ENCODE measurements around the gene TNN. TPM values are rescaled to one million over a fixed set of nuclear protein-coding genes. Genes with fewer than 3 reads are reported as not detected.

Gene TNN
- total RNA-seq, 1 donor from 2014 or later: not detected

DNA sequence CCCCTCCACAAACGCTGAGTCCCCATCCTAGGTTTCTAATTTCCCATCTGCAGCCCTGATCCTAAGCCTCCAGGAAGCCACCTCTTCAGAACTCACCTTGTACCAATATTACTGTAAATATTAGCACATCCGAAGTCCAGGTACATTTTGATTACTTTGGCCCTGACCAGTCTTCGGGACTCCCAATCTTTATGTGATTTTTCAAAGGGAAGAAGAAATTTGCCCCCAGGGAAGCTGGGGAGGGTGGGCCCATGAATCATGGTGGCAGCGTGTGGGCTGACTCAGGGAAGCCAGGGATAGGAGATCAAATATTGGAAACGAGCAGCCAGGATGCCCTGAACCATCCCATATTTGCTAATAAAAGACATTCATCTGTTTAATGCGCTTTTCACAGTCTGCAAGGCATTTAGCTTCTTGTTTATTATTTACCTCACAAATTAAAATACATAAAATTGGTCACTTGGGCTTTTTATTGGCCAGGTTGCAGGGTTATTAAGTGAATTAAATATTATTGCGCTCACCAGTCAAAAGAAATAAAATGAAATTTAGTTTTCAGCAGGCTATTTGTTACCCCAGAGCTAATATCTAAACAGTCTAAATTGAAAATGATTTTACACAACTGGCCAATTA is 78.4 kb downstream of the TNN start:
- TF ChIP-seq, protein P1, sequence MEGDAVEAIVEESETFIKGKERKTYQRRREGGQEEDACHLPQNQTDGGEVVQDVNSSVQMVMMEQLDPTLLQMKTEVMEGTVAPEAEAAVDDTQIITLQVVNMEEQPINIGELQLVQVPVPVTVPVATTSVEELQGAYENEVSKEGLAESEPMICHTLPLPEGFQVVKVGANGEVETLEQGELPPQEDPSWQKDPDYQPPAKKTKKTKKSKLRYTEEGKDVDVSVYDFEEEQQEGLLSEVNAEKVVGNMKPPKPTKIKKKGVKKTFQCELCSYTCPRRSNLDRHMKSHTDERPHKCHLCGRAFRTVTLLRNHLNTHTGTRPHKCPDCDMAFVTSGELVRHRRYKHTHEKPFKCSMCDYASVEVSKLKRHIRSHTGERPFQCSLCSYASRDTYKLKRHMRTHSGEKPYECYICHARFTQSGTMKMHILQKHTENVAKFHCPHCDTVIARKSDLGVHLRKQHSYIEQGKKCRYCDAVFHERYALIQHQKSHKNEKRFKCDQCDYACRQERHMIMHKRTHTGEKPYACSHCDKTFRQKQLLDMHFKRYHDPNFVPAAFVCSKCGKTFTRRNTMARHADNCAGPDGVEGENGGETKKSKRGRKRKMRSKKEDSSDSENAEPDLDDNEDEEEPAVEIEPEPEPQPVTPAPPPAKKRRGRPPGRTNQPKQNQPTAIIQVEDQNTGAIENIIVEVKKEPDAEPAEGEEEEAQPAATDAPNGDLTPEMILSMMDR (IDR thresholded peaks at IDR 0.05): no peak
- H3K36me3 Mint-ChIP-seq (ENCODE audit: low read depth): no peaks in the 10 kb centered on the region
- no peak for DNase-seq
- CTCF ChIA-PET: interaction anchor here (0.6 to 9.3 kb wide), 15 partner anchors 9 to 603 kb away, joined by 3 to 252 read pairs (median 4); no protein-coding TSS in a partner anchor
- ATAC-seq (ENCODE audit: low read depth): no peak
- H3K4me3 Mint-ChIP-seq: no peak overlapping the region
- H3K27ac Mint-ChIP-seq: no peak overlapping the region
- H3K4me1 Mint-ChIP-seq: peaks cover 17% of the 10 kb centered on the region
- H3K9me3 Mint-ChIP-seq: no peaks in the 10 kb centered on the region
- POLR2A ChIA-PET: no interaction called here
- peaks cover 18% of the 10 kb centered on the region for H3K27me3 Mint-ChIP-seq
- intact Hi-C loops (cut with micrococcal nuclease): loop anchor here (1.0 kb wide), 1 partner anchor 117 kb away; no protein-coding TSS in a partner anchor

DNA sequence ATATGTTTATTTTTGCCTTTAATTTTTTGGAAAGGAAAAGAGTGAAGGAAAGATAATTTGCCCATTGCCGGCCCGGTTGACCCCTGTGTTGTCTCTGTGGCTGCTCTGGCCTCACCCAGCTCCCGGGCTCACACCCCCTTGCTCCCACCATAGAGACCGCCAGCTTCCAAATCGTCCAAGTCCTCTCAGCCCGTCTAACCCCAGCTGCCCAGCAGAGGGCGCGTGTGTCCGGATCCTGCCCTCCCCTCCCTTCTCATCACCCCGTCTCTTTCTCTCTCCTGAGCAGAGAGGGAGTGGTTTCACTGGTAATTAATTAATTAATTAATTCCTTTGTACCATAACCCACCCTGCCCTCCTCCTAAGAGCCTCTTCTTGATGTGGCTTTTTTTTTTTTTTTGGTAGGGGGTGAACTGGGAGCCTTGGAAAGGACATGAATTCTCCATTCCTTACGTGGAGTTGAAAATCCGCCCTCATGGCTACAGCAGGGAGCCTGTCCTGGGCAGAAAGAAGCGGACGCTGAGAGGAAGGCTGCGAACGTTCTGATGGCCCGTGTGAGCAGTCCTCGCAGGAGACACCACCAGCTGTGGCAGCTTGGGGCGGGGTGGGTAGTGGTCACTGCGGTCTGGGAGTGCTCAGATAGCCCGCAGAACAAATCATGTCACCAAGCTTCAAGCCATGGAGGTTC is 79.0 kb downstream of the TNN start:
- Mint-ChIP-seq H3K9me3 (no peaks in the 10 kb centered on the region), H3K27ac (no peak overlapping the region), H3K36me3 (ENCODE audit: low read depth) (no peaks in the 10 kb centered on the region), H3K27me3 (peaks cover 24% of the 10 kb centered on the region), H3K4me1 (peaks cover 15% of the 10 kb centered on the region), H3K4me3 (no peak overlapping the region)
- POLR2A ChIA-PET: no interaction called here
- CTCF ChIA-PET: interaction anchor here (0.6 to 9.3 kb wide), 17 partner anchors 9 to 1767 kb away, joined by 3 to 252 read pairs (median 4); no protein-coding TSS in a partner anchor
- TF ChIP-seq, protein P1 (IDR thresholded peaks at IDR 0.05): no peak
- intact Hi-C loops (cut with micrococcal nuclease): loop anchor here (1.0 kb wide), 1 partner anchor 117 kb away; no protein-coding TSS in a partner anchor
- ATAC-seq (ENCODE audit: low read depth) (peak; percentile 92), DNase-seq (peak; percentile 63)

DNA sequence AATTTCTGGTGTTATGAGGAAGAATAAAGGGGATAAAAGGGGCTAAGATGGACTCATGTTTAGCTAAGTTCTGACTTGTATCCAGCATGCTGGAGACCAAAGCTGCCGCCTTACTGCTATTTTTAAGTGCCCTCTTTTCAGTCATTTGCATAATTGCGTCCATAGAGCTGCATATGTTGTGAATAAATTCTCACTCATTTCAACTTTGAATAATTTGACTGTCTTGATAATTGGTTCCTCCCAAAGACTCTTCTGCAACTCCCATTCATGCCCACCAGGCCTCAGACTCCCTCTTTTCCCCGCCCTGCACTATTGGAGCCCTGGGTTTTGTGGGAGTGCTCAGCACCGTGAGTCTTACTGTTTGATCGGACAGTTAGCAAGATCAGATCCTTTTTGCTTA is 79.9 kb downstream of the TNN start:
- ChIA-PET CTCF (interaction anchor here (0.7 to 9.3 kb wide), 6 partner anchors 8 to 184 kb away, joined by 3 to 252 read pairs (median 18); no protein-coding TSS in a partner anchor), POLR2A (no interaction called here)
- H3K4me3 Mint-ChIP-seq: no peak overlapping the region
- no peak overlapping the region for H3K27ac Mint-ChIP-seq
- ATAC-seq (ENCODE audit: low read depth): no peak
- H3K36me3 Mint-ChIP-seq (ENCODE audit: low read depth): no peaks in the 10 kb centered on the region
- peaks cover 10% of the 10 kb centered on the region for H3K4me1 Mint-ChIP-seq
- intact Hi-C loops (cut with micrococcal nuclease): no loop called here
- H3K9me3 Mint-ChIP-seq: no peaks in the 10 kb centered on the region
- no peak for DNase-seq
- peaks cover 25% of the 10 kb centered on the region for H3K27me3 Mint-ChIP-seq
- TF ChIP-seq, protein P1 (IDR thresholded peaks at IDR 0.05): no peak

DNA sequence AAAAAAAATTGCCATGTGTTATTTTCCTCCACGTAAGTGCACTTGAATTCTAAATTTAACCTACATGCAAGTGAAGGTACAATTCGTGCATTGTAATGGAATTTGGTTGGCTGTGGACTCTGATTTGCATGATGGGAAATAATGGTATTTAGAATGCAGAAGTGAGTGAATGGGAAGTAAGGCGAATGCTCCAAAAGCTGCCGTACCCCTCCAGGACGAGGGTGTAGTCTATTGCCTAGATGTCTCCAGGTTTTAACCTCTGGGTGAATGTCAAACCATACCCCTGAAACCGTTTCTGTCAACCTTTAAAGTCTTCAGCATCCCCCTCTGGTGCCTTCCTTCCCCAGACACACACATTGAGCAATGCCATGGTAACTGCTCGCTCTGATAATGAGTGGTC is 80.4 kb downstream of the TNN start:
- intact Hi-C loops (cut with micrococcal nuclease): no loop called here
- Mint-ChIP-seq H3K27ac (no peak overlapping the region), H3K27me3 (peaks cover 25% of the 10 kb centered on the region), H3K36me3 (ENCODE audit: low read depth) (no peaks in the 10 kb centered on the region), H3K9me3 (no peaks in the 10 kb centered on the region), H3K4me3 (no peak overlapping the region), H3K4me1 (peaks cover 6% of the 10 kb centered on the region)
- POLR2A ChIA-PET: no interaction called here
- ATAC-seq (ENCODE audit: low read depth) (no peak), DNase-seq (no peak)
- CTCF ChIA-PET: interaction anchor here (5.0 to 9.3 kb wide), 2 partner anchors 22 to 171 kb away, joined by 24 to 252 read pairs; no protein-coding TSS in a partner anchor
- TF ChIP-seq, protein P1 (IDR thresholded peaks at IDR 0.05): no peak

Data from activated B cell treated with CpG ODN at 0.5 μM for 24 hours (primary cell).